ENCODE measurements around the gene SLC2A13. TPM values are rescaled to one million over a fixed set of nuclear protein-coding genes. Genes with fewer than 3 reads are reported as not detected.
"Not testable (repeated sequence)": the region's sequence is repeated elsewhere in the genome, so short reads cannot be mapped to it uniquely, and the experiment has no call there.

The SLC2A13 gene
- total RNA-seq, 1 experiment from 2014 or later: 1.7 TPM

GRCh38 chr12:39852346-39852745 lies 253.5 kb downstream of the SLC2A13 start:
- DNase-seq (ENCODE audit: unreplicated experiment): no peak
- Mint-ChIP-seq H3K4me3 (ENCODE audit: unreplicated experiment) (no peak overlapping the region), H3K36me3 (ENCODE audit: insufficient read depth, unreplicated experiment) (no peaks in the 10 kb centered on the region), H3K27ac (ENCODE audit: low read depth, unreplicated experiment) (no peak overlapping the region), H3K9me3 (ENCODE audit: unreplicated experiment) (no peaks in the 10 kb centered on the region), H3K4me1 (ENCODE audit: insufficient read depth, unreplicated experiment) (no peaks in the 10 kb centered on the region), H3K27me3 (ENCODE audit: insufficient read depth, unreplicated experiment) (no peaks in the 10 kb centered on the region)
- TF ChIP-seq CTCF (IDR thresholded peaks at IDR 0.05; ENCODE audit: unreplicated experiment): no peak
- BruUV-seq (replicated peaks): no TSS peak
- ChIA-PET POLR2A (no interaction called here), CTCF (no interaction called here)
- intact Hi-C loops (cut with micrococcal nuclease): no loop called here

DNA sequence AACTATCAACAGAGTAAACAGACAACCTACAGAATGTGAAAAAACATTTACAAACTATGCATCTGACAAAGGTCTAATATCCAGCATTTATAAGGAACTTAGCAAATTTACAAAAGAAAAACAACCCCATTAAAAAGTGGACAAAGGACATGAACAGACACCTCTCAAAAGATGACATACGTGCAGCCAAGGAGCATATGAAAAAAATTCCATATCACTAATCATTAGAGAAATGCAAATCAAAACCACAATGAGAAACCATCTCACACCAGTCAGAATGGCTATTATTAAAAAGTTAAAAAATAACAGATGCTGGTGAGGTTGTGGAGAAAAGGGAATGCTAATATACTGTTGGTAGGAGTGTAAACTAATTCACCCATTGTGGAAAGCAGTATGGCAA lies 257.7 kb downstream of the SLC2A13 start:
- H3K27me3 Mint-ChIP-seq (ENCODE audit: insufficient read depth, unreplicated experiment); intact Hi-C loops (cut with micrococcal nuclease); H3K9me3 Mint-ChIP-seq (ENCODE audit: unreplicated experiment); DNase-seq (ENCODE audit: unreplicated experiment); H3K36me3 Mint-ChIP-seq (ENCODE audit: insufficient read depth, unreplicated experiment); H3K4me1 Mint-ChIP-seq (ENCODE audit: insufficient read depth, unreplicated experiment); POLR2A ChIA-PET; BruUV-seq (replicated peaks); H3K27ac Mint-ChIP-seq (ENCODE audit: low read depth, unreplicated experiment); H3K4me3 Mint-ChIP-seq (ENCODE audit: unreplicated experiment): not testable (repeated sequence)
- CTCF ChIA-PET: interaction anchor here (0.6 to 1.2 kb wide), 2 partner anchors 84 to 737 kb away, joined by 3 read pairs; no protein-coding TSS in a partner anchor

DNA sequence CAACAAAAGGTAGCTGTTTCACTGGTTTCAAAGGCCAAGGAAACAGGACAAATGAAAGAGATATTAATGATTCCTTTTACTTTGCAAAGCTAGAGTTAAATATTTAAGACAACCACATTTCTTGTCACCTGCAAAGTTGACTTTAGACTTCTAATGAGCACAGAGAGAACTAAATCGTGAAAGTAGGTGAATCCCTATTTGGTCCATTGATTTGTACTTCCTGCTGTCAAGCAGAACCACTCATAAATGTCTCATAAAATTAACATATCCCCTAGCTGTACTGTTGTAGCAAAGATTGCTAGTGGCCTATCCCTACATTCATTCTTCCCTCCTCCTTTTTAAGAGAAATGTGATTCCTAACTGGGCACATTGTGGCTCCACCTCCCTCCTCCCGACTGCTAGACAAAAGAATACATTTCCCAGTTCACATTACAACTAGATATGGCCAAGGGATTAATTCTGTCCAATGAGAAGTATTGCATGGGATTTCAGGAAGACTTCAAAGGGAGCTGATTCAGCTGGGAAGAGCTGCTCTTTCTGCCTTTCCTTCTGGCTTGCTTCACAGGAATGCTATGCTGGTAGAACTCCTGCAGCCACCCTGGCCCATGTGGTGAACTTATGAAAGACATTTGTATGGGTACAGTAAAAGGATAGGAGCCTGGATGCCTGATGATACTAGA lies 258.8 kb downstream of the SLC2A13 start:
- H3K4me1 Mint-ChIP-seq (ENCODE audit: insufficient read depth, unreplicated experiment): no peaks in the 10 kb centered on the region
- H3K27ac Mint-ChIP-seq (ENCODE audit: low read depth, unreplicated experiment): no peak overlapping the region
- intact Hi-C loops (cut with micrococcal nuclease): no loop called here
- no TSS peak for BruUV-seq (replicated peaks)
- CTCF ChIA-PET: interaction anchor here (1.2 kb wide), 1 partner anchor 82 kb away, joined by 3 read pairs; no protein-coding TSS in a partner anchor
- POLR2A ChIA-PET: no interaction called here
- no peak overlapping the region for H3K4me3 Mint-ChIP-seq (ENCODE audit: unreplicated experiment)
- H3K36me3 Mint-ChIP-seq (ENCODE audit: insufficient read depth, unreplicated experiment): no peaks in the 10 kb centered on the region
- no peaks in the 10 kb centered on the region for H3K27me3 Mint-ChIP-seq (ENCODE audit: insufficient read depth, unreplicated experiment)
- DNase-seq (ENCODE audit: unreplicated experiment): peak; percentile 8
- no peaks in the 10 kb centered on the region for H3K9me3 Mint-ChIP-seq (ENCODE audit: unreplicated experiment)
- TF ChIP-seq CTCF (IDR thresholded peaks at IDR 0.05; ENCODE audit: unreplicated experiment): no peak

DNA sequence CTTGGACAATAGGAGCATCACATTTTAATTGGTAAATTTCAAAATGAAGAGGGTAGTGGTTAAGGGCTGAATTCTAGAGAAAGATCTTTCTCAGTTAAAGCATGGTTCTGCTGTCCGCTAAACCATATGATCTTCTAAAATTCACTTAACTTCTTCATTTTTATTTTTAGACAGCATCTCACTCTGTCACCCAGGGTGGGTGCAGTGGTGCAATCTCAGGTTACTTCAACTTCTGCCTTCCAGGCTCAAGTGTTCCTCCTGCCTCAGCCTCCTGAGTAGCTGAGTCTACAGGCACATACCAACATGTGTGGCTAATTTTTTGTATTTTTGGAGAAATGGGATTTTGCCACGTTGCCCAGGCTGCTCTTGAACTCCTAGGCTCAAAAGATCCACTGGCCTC lies 259.6 kb downstream of the SLC2A13 start:
- Mint-ChIP-seq H3K9me3 (ENCODE audit: unreplicated experiment) (no peaks in the 10 kb centered on the region), H3K36me3 (ENCODE audit: insufficient read depth, unreplicated experiment) (no peaks in the 10 kb centered on the region), H3K27me3 (ENCODE audit: insufficient read depth, unreplicated experiment) (no peaks in the 10 kb centered on the region), H3K27ac (ENCODE audit: low read depth, unreplicated experiment) (no peak overlapping the region), H3K4me3 (ENCODE audit: unreplicated experiment) (no peak overlapping the region), H3K4me1 (ENCODE audit: insufficient read depth, unreplicated experiment) (no peaks in the 10 kb centered on the region)
- ChIA-PET CTCF (no interaction called here), POLR2A (no interaction called here)
- intact Hi-C loops (cut with micrococcal nuclease): no loop called here
- DNase-seq (ENCODE audit: unreplicated experiment): no peak
- no TSS peak for BruUV-seq (replicated peaks)
- TF ChIP-seq CTCF (IDR thresholded peaks at IDR 0.05; ENCODE audit: unreplicated experiment): no peak

All from MCF 10A (cell line).